ENCODE data around the gene TUBAL3.
"Not testable (repeated sequence)": the region's sequence is repeated elsewhere in the genome, so short reads cannot be mapped to it uniquely, and the experiment has no call there.

TUBAL3 gene

DNA sequence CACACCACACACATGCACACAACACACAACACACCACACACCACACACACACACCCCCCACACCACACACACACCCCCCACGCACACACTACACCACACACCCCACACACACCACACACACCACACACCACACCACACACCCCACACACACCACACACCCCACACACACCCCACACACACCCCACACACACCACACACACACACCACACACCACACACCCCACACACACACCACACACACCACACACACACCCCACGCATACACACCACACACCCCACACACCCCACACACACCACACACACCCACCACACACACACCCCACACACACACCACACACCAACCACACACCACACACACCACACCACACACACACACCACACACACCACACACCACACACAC, 23.4 kb downstream of the TUBAL3 start:
- DNase-seq (ENCODE audit: low spot score) = no peak

DNA sequence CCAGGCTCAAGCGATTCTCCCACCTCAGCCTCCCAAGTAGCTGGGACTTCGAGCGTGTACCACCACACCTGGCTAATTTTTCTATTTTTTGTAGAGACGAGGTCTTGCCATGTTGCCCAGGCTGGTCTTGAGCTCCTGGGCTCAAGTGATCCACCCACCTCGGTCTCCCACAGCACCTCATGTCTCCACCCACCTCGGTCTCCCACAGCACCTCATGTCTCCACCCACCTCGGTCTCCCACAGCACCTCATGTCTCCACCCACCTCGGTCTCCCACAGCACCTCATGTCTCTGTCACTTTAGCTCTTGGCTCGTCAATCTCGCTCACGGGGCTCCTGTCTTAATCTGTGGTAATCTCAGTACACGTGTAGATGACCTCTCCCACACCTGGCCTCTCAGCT, 24.2 kb downstream of the TUBAL3 start:
- DNase-seq (ENCODE audit: low spot score) = not testable (repeated sequence)

DNA sequence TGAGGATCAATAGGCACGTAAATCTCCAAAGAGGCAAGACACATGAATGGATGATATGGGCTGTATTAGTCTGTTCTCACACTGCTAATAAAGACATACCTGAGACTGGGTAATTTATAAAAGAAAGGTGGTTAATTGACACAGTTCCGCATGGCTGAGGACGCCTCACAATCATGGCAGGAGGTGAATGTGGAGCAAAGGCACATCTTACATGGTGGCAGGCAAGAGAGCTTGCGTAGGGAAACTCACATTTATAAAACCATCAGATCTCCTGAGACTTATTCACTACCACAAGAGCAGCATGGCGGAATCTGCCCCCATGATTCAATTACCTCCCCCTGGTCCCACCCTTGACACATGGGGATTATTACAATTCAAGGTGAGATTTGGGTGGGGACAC, 25.4 kb downstream of the TUBAL3 start:
- DNase-seq (ENCODE audit: low spot score) = not testable (repeated sequence)

DNA sequence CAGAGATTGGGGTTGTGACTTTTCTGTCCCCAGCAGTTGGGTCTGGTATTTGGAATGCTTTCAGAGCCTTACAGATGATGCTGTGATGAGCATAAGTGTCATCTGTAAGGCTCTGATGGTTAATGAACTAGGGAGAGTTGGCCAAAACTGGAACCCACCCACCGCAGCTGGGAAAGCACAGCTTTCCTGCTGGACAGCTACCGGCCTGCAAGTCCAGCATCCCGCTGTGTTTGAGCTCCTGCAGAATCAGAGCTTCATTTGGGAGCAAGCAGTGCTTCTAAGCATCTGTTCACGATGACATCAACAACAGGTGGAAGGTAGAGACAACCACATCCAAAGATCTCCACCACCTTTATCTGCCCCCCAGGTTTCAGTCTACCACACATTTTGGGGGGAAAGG, 28.2 kb downstream of the TUBAL3 start:
- no peak for DNase-seq (ENCODE audit: low spot score)

DNA sequence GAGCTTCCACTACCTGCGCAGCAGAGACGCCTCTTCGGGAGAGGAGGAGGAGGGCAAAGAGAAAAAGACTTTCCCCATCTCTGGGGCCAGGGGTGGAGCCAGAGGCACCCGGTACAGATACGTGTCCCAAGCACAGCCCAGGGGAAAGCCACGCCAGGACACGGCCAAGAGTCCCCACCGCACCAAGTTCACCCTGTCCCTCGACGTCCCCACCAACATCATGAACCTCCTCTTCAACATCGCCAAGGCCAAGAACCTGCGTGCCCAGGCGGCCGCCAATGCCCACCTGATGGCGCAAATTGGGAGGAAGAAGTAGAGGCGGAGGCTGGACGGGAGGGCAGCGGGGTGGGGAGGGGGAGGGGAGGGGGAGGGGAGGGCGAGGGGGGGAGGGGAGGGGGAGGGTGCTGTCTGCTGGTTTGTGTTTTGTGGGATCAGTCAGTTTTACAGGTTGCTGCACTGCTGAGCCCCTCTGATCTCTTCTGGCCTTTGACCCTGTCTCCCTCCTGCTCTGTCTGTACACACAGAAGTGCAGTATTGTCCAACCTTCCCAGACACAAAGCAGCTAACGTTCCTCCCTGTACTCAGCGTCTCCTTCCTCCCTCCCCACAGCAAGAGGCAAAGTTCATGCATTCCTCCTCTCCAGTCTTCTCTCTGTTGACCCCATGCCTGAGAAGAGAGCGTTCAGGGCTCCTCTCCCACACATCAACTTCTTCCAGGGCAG, 30.6 kb downstream of the TUBAL3 start:
- DNase-seq (ENCODE audit: low spot score) = no peak

DNA sequence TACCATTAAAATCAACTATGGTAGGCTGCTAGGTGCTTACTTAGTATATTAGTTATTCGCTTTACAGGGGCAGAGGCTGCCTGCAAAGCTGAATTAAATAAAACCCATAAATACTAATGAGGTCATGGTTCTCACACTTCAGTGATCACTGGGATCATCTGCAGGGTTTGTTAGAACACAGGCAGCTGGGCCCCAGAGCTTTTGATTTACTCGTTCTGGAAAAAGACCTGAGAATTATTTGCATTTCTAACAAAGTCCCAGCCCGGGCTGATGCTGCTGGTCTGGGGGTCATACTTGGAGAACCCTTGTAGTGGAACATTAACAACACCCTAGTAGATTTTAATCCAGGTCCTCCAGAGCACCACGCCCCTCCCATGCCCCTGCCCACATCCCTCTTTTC, 31.3 kb downstream of the TUBAL3 start:
- no peak for DNase-seq (ENCODE audit: low spot score)

DNA sequence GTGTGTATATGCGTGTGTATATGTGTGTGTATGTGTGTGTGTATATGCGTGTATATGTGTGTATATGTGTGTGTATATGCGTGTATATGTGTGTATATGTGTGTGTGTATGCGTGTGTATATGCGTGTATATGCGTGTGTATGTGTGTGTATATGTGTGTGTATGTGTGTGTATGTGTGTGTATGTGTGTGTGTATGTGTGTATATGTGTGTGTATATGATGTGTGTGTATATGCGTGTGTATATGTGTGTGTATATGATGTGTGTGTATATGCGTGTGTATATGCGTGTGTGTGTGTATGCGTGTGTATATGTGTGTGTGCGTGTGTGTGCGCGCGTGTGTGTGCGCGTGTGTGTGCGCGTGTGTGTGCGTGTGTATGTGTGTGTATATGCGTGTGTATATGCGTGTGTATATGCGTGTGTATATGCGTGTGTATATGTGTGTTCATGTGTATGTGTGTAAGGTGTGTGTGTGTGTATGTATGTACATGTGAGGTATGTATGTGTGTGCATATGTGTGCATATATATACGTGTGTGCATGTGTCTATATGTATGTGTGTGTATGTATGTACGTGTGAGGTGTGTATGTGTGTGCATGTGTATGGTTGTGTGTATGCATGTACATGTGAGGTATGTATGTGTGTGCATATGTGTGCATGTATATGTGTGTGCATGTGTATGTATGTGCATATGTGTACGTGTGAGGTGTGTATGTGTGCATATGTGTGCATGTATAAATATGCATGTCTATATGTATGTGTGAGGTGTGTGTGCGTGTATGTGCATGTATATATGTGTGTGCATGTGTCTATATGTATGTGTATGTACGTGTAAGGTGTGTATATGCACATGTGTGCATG, 33.9 kb downstream of the TUBAL3 start:
- no peak for DNase-seq (ENCODE audit: low spot score)

DNA sequence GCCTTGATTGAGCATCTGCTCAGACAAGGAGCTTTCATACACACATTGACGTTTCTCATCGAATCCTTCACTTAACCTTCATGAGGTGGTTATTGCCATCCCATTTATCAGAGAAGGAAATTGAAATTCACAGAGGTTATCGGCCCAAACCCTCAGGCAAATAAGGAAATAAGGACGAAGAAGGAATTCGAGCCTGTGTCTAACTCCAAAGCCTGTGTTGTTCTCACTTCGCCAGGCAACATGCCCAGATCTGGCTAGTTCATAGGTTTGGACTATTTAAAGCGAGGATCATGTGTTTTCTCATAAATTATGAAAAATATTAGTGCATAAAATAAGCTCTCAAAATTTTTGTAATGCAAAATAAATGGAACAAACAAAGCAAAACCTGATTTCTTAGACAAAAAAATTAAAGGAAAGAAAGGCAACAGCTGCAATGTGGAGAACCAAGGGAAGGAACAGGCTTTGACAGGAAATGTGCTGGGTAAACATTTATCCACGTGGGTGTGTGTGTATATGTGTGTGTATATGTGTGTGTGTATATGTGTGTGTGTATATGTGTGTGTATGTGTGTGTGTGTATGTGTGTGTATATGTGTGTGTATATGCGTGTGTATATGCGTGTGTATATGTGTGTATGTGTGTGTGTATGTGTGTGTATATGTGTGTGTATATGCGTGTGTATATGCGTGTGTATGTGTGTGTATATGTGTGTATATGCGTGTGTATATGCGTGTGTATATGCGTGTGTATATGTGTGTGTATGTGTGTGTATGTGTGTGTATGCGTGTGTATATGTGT, 35.1 kb downstream of the TUBAL3 start:
- no peak for DNase-seq (ENCODE audit: low spot score)

DNA sequence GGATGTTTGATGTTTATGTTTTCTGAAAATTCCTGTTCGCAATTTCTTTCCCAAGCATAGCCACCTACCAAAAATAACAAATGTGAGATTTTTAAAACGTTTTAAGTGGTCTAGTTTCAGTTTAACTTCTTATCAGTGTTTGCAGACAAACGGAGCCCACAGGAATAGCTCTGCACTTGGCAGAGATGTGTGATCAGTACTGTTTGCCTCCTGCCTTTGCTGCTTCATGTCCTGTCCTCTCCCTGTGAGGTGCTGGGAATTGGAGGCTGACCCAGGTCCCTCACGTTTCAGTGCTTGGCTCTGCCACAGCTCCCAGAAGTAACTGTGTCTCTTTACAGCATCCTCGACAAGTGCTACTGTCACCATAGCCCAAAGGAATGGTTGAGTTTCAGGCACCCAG, 38.7 kb downstream of the TUBAL3 start:
- DNase-seq (ENCODE audit: low spot score) = no peak

DNA sequence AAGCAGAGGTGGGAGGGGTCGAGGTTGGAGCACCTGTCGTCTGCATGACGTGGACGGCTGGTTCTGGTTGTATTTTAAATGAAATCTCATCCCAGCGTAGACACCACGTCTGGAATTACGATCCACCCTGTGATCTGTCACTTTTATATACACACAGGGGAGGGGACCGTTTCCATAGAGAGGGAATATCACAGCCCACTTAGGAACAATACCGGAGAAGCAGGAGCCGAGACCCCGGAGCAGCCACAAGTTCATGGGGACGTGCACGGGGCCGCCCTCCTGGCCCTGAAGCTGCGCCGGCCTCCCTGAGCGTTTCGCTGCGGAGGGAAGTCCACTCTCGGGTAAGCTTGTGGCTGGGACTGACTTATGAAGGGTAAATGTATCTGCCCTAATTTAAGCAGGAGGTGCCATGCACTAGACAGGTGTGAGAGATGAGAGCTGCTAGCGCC, 39.7 kb downstream of the TUBAL3 start, which contains the start of gene UCN3:
Gene UCN3 (plus strand): TSS at position 77 of the 449 bp plus-strand sequence. CDS start 8,755 bp downstream, outside the sequence.
- no peak for DNase-seq (ENCODE audit: low spot score)

DNA sequence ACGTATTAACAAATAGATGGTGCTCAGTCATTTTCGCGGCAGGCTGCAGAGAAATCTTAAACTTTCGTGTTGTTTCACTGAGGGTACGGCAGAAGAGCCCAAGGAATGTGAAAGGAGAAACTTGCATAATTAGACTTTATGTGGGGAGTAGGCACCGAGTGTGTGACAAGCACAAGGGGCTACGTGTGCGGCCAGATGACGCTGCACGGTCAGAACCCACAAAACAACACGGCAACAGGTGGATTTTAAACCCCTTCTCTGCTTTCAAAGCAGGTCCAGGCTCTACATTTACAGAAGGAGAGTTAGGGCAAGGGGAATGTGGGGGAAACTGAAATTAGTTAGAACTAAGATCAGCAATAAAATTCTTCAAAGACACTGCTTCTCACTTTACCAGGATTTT, 40.3 kb downstream of the TUBAL3 start:
- no peak for DNase-seq (ENCODE audit: low spot score)

DNA sequence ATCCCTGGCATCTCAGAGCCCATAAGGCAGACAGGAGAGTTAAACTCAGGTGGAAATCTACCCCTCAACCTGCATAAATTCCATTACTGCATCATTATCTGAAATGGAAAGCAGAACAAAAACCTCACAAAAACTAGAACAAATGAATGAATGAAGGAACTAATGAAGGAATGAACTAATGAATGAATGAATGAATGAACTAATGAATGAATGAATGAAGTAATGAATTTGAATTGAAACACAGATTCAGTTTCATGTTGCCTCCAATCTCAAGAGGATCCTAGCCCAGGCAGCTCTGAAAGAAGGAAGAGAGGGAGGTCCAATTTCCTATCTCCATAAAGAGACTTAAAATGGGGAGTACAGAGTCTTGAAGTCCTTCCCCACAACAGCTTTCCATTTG, 41.8 kb downstream of the TUBAL3 start:
- no peak for DNase-seq (ENCODE audit: low spot score)

DNA sequence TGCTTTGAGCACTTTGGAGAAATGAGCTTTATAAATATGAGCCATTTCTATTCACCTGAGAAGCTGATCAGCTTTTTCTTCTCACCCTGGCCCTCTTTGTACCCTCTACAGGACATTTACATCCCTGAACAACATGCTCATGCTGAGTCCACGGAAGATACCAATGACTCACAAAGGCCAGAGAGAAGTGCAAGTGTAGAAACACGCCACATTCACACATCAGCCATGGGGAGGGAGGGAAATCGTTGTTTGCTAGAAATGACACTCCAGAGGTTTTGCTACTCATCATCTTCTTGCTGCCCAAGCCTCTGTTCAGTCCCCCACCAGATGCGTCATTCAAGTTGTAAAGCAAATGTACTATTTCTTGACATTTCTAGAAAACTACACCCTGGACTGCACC, 42.7 kb downstream of the TUBAL3 start:
- DNase-seq (ENCODE audit: low spot score) = no peak

DNA sequence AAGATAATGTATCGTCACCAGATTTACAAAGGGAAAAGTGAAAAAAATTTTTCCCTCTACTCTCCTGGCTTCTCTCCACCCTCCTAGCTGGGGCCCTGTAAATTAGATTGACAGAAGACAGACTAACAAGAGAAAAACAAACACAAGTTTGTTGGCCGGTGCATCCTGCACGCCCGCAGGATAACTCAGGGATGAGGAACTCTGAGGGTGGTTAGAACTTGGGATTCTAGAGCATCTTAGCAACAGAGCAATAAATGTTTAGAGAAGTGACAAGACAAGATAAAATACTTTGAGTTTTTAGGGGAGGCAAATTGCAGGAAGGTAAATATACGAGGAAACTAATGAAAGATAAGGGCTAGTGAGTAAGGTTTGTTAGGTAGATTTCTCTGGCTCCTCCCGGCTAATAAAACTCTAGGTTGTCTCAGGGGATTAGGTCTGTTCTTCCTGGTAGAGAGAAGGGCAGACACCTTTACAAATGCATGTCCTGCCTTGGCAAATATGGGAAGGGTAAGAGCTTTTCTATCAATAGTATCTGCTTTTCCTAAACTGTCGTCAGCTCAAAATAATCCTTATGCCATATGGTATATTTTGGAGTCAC, 44.2 kb downstream of the TUBAL3 start:
- DNase-seq (ENCODE audit: low spot score) = no peak

DNA sequence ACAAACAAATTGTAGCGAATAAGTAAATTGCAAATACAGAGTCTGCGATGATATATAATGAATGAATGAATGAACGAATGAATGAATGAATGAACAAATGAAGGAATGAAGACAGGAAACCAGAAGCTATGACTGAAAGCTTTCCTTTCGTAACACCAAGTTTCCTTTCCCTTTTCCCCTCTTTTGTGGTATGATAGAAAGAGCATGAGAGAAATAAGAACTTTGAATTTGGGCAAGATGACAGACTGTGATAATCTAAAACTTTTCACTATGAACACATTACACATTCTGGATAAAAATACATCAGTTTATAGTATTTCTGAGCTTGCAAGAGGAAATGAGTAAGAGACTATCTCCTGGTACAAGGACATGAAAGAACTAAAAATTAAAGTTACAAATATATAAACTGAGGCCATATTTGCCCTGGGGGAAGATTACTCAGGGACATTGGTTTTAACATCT, 48.3 kb downstream of the TUBAL3 start:
- no peak for DNase-seq (ENCODE audit: low spot score)

DNA sequence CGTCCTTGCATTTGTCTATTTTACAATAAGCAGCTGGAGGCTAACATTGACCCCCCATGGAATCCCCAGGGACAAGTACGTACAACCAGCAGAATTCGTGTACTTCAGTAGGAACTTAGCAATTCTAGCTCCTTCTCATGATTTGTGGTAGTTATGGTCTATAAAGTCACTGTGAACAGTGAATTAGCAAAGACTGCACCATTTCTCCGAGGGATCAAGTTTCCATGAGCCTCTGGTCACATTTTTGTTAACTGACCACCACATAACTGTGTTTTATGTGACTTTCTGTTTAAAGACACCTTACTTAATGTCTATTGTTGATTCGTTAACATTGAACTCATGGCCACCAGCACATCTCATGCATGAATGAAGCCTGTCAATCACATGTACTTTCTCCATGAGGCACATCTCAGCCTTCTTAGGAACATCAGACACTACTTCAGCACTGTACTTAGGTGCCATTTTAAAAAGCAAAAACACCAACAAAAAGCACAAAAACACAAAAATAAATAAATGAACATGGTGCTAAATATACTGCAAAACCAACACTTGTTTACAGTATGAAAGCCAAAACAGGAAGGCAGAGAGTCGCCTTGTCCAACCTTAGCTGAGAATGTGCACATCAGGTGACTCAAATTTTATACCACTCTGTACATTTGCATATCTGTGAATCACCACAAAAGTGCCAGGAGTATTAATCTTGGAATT, 48.9 kb downstream of the TUBAL3 start:
- no peak for DNase-seq (ENCODE audit: low spot score)

DNA sequence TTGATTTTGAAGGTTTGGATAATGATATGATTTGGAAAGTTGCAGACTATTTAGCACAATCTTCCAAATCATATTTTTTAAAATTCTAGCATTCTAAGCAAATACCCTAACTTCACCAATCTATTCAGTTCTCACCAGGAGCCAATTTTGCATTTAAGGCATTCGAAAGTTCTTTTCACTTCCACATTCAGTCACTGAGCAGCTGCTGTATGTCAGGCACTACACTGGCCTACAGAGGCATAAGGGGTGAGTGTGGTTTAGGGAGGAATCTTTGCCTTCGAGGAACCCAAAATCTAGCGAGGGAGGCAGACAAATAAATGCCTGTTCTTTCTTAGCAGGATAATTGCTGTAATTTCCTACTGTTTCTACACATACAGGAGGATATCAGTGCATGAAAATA, 50.6 kb downstream of the TUBAL3 start:
- DNase-seq (ENCODE audit: low spot score) = no peak

DNA sequence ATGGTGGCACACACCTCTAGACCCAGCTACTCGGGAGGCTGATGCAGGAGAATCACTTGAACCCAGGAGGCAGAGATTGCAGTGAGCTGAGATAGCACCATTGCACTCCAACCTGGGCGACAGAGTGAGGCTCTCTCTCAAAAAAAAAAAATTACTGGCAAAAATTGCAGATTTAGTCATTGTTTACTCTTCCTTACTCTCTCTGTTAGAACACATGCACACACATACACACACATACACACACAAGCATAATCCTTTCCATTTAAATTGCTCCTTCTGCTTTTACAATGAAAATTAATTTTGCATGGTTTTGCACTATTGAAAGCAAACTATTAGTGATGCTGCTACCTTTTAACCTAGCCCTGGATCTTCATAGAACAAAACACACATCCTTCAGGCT, 55.3 kb downstream of the TUBAL3 start:
- no peak for DNase-seq (ENCODE audit: low spot score)

DNA sequence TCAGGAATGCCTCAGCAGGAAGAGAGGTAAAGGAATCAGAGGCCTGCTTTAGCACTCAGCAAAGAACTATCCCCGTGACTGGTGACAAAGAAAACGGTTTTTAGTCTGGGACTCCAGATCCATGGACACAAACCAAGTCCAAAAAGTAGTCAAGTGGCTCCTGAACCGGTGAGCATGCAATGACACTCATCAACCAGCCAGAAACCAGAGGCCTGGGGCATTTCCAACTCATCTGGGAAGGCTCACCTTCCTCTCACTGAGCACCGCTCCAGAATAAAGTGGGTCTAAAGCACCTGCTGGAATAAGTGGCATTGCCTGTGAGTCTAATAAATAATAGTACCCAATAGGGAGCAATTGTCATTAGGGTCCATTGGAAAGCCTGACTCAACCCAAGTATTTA, 57.7 kb downstream of the TUBAL3 start:
- DNase-seq (ENCODE audit: low spot score) = no peak

DNA sequence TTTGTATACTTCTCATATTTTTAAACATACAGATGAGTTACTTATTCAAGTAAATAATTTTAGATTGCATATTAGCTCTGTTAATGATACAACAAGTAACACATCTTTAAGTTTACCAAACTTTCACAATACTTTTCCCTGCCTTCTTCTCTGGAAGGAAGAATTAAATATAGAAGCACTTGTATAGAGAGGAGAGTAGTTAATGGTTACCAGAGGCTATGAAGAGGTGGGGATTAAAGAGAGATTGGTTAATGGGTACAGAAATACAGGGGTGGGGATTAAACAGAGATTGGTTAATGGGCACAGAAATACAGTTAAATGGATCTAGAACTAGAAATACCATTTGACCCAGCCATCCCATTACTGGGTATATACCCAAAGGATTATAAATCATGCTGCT, 59.9 kb downstream of the TUBAL3 start:
- DNase-seq (ENCODE audit: low spot score) = no peak

DNA sequence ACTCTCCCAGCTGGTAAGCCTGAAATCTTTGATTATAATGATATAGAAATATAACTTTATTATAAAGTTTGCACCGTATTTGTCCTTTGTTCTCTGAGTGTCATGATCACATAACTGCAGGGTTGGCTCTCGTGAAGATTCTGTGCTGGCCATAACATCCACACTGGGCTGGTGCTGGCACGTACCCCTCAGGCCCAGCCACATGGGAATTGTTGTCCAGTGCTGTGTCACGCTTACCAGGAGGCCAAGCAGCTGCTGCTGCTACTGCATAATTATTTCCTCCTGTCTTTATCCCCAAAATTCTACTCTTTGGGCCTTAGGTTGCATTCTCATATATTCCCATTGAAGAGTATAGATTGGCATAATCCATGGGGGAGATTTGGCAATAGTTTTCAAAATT, 60.6 kb downstream of the TUBAL3 start:
- no peak for DNase-seq (ENCODE audit: low spot score)
